Umbilical cord (tissue), 2 donors: ENCODE measurements around the gene KDELR3. TPM values are rescaled to one million over a fixed set of nuclear protein-coding genes. Genes with fewer than 3 reads are reported as not detected.

ENCODE experiments used
- DNase-seq: peaks from one replicate; pipeline ENCODE4 v3.0.0-alpha.2; 2015; ENCODE audit warnings: low spot score
- total RNA-seq: library from RNA; depleted of rRNA; stranded (reverse); fragments of >200 nt; gene quantifications from one replicate; pipeline ENCODE4 v1.2.3, GENCODE V29; 2014; ENCODE audit warnings: low replicate concordance; ENCODE audit not compliant: insufficient read depth

The KDELR3 gene
- 71.7 TPM for total RNA-seq

DNA sequence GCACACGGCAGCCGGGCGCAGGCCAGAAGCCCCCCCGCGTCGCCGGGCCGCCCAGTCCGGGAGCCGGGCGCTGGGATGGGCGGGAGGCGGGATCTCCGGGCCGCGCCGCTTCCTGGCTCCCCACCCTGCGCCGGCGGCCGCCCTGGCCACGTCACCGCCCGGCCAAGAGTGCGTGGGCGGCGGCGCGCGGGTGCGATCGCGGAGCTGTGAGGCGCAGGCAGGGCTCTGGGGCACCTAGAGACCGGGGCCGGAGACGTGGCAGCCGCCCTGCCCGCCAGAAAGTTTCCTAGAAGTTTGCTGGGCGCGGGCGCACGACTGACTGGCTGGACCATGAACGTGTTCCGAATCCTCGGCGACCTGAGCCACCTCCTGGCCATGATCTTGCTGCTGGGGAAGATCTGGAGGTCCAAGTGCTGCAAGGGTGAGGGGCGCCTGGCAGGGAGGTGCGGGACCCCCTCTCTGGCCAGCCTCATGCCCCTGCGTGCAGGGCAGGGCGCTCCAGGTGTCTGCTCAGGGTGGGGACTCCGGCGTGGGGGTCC lies at the start of gene KDELR3:
TSS of gene KDELR3 (plus strand) at position 193 of the 539 bp plus-strand sequence. CDS start at position 331, 138 bp downstream.
- DNase-seq = peak; percentile 75

DNA sequence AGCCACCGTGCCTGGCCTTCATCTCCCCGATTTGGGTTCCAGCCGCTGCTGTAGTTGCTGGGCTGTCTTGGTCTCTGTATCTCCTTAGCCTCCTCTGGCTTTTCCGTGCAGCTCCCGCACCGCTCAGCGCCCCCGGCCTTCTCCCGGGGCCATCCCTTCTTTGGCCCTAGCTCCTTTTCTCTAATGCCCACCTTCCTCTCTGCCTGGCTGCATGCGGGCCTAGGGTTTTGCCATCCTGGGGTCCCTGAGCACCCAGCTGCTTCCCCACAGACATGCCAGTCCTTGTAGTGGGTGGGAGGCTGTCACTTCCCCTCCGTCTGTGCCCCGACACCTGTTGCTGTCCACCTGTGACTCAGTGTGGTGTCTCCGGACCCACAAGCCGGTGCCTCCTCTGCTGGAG lies 49.3 kb upstream of the KDELR3 start:
- no peak for DNase-seq

DNA sequence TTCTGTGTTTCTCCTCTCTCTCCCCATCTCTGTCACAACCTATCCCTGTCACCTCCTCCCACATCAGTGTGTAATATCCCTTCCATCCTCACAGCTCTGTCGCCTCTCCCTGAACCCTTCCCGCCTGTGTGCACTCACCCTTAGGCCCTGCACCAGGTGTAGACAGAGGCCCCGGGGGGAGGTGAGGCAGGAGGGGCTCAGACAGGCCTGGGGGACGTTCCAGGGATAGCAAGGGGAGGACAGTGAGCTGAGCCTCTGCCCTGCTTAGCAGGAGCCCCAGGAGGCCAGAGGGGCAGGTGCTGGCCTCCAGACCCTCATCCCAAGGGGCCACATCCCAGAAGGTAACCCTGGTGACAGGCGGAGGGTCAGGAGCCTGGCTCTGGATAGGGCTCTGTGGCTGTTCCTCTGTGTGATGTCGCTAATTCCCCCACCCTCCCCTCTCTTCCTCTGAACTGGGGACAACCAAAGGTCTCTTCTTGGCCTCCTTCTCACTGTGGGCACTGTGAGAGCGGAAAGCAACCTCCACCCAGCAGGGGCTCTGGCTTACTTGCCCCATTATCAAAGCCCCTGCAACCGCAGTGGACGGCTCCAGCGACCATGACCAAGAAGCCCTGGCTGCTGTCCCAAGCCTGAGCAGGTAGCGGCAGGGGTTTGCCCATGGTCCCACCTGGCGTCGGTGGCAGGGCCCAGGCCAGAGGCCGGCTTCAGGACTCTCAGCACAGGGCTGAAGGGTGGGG lies 48.6 kb upstream of the KDELR3 start:
- DNase-seq = no peak

DNA sequence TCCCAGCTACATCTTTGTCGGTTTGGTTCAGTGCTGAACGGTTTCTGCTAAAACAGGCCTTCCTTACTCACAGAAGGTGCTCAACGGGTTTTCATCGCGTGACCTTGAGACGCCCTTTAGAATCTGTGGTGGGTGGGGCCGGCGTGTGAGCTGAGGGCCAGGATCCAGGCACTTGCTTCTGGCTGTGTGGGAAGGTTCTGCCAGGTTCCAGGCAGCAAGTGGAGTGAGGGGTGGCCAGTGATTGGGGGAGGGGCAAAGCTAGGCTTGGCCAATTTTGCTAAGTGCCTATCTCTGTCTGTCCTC lies 48.1 kb upstream of the KDELR3 start:
- DNase-seq = no peak

DNA sequence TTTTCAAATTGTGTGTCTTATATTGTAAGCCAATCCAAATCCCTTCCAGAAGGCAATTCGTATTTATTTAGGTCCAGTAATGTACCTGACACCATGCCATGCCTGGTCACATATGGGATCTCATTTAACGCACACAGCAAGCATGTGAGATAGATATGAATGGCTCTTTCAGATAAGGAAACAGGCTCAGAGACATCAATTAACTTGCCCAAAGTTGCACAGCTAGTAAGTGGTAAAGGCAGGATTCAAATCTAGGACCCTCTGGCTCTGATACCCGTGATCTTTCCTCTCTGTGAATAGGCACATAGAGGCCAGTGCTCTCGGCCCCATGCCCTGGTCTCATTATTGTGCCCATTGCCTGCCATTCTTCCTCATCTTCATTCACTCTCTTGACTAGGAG lies 47.2 kb upstream of the KDELR3 start:
- DNase-seq = no peak

DNA sequence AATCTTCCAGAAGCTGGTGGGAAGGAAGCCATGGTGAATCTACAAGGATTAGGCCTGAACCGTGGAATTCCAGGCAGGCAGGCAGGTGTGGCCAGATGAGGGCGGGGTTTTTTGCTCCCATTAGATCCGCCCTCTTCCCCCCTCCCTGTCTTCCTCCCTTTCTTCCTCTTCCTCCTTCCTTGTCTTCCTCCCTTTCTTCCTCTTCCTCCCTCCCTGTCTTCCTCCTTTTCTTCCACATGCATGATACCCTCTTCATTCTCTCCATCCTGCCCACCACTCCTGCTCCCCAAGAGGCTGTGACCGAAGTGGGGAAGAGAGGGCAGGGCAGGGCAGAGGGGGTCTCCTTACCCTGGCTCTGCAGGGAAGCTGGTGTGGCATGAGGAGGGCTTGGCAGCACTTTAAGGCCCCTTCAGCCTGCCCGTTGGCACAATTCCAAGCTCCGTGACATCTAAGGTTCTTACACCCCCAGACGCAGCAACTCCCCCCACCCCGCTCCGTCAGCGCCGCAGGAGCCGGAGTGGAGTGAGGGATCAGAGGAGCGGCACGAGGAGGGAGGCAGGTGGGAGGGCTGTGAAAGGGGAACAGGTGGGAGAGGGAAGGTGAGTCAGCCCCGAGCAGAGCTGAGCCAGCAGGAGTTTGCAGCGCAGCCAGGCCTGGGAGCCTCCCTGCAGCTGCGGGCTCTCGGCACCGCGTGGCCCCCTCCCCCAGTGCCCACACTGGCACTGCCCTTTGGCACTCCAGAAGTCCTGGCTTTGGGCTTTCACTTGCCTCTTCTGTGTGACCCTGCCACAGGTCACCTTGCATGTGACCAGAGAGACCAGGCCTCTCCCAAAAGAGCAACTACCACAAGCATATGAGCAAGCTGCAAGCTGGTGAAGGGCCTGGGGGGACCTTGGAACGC lies 45.0 kb upstream of the KDELR3 start:
- no peak for DNase-seq

DNA sequence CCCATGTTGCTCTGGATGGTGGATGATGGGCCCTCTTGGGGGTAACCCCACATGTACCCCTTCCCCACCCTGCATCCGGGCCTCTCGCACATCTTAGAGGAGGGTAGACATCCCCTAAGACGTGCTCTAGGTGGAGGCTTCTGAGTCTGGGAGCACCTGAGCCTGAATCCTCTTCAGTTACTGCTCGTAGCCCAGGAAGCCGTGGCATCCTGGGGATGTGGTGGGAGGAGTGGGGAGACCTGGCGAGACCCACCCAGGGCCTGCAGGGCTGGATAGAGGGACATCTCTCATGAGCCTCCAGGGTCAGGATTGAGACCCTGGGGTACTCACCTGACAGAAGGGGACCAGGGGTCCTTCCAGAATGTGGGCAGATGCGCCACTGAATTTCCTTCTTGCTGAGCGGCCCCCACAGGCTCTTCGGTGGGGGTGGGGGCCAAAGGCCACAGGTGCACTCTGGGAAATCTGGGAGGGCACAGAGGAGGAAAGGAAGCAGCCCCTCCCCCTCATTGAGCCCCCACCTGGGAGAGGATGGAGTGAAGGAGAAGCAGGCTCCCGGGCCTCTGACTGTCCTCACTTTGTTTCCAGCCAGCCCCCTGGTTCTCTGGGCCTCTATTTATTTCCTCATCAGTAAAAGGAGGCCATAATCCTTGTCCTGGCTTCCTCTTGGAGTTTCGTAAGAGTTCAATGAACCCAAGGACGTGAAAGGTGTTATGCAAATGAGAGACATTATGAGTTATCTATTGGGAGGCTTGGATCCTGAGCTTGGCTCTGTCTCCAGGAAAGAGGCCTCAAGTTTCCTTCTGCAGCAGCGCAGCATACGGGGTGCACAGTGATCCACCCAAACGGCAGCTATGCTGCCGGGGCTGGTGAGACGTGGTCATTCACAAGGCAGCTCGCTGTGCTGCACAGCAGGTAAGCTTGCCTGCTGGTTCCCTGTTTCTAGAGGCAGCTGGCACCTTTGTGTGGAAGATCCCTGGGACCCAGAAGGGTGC lies 44.1 kb upstream of the KDELR3 start:
- DNase-seq = no peak

DNA sequence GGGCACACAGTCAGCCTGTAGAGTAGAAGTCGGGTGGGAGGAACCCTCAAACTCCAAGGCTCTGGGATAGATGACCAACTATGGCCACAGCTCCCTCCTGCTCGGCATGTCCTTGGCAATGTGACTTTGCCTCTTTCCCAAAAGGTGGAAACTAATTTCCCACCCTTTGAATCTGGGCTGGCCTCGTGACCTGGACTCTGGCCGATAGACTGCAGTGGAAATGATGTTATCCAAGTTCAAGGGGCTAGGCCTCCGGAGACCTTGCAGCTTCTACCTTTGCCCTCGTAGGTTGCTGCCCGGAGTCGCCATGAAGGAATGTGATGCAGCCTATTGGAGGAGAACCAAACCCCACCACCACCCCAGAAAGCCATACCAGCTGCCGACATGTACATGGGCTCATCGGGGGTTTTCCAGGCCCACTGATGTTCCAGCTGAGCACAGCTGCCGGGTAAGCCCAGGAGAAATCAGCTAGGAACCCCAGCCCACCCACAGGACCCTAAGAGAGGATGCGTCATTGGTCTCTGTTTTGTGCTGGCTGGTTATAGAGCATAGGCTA lies 43.3 kb upstream of the KDELR3 start:
- DNase-seq = no peak

DNA sequence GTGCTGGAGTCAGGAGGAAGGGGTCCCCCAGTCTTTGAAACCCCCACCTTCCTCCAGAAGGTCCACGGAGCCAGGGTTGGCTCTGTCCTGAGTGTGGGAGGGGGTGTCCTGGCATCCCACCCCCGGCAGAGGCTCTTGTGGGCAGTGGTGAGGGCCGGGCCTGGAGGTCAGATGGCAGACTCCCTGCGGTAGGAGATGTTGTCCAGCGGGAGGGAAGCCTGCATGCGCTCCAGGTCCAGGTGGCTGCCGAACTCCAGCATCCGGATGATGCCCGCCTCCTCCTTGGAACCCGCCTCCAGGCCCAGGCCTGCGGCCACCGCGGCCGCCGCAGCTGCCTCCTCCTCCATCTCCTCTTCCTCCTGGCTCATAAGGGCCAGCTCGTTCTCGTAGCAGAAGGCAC lies 41.3 kb upstream of the KDELR3 start:
- no peak for DNase-seq

DNA sequence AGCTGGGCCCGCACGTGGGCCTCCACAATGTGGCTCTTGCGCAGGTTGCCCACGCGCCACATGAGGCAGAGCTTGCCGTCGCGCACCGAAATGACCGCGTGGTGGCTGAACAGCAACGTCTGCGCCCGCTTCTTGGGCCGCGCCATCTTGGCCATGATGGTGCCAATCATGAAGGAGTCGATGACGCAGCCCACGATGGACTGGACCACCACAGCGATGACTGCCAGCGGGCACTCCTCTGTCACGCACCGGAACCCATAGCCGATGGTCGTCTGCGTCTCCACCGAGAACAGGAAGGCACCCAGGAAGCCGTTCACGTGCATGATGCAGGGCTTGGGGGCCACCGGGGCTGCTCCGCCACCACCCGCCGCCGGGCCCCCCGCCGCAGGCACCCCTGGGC lies 40.4 kb upstream of the KDELR3 start:
- DNase-seq = no peak

DNA sequence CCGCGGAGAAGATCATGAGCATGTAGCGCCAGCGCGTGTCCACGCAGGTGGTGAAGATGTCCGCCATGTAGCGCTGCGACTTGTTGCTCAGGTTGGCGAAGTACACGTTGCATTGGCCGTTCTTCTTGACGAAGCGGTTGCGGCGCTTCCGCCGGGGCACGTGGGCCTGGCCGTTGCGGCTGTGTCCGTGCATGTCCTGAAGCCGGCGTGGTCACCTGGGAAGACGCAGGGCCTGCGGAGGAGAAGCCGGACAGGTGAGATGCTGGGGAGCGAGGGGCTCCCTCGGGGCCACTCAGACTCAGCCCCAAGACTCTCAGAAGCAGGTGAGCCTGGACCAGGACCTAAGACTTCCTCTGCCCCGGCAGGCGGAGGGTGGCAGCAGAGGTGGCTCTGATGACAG lies 40.0 kb upstream of the KDELR3 start:
- DNase-seq = no peak

DNA sequence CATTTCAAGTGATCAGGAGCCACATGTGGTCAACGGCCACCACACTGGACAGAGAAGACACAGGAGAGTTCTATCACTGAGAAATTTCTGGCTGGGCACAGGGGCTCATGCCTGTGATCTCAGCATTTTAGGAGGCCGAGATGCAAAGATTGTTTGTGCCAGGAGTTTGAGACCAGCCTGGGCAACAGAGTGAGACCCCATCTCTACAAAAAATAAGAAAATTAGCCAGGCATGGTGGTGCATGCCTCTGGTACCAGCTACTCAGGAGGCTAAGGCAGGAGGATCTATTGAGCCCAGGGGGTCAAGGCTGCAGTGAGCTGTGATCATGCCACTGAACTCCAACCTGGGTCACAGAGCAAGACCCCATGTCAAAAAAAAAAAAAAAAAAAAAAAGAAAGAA lies 39.2 kb upstream of the KDELR3 start:
- DNase-seq = no peak

DNA sequence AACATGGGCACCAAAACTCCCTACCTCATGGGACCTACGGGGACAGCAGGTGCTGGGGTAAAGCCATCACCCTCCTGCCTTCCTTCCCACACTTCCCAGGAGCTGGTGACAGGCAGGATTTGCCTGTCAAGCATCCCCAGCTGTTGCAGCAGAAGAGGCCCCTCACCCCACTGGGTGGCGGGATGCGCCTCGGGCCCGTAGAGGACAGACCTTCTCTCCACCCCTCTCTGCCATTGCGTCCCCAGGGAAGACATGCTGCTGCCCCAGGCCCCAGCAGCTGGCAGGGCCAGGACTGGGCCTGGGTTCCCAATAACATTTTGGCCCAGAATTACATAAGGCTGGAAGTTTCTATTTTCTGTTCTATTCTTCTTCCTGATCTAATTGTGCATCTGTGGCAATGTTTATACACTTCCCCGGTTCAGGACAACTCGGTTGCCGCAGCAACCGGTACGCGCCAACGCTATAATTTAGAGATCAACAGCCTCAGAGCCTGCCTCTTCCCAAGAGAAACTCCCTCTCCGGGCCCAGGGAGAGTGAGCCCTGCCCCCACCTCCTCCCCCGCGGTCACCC lies 38.3 kb upstream of the KDELR3 start:
- no peak for DNase-seq

DNA sequence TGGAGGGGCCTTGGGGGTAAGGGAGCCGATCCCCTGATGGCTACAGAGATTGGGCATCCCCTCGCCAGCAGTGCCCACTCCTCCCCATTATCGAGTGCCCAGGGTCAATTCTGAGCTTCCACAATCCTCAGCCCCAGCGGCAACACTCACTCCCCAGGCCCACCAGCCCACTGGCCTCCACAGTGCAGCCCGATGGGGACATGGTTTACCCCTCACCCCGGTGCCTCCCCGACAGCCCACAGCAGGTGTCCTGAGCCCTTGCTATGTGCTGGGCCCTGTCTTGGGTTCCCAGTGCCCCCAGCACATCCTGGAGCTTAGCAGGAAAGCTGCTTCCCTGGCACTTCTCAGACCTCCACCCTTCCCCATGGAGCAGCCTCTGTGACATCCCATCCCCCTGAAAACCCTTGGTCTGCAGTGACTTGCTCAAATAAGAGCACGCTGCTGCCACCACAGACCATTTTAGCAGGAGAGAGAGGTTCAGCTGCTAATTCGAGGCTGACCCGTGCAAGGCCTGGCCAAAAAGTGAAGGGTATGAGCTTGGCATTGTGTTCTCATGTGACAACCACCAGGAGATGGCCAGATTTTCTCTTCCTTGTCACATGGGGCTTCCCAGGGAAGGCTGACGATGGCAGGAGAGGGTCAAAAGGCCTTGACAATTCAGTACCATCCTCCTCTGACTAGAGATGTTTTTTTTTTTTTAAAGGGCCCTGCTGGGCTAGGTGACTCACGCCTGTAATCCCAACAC lies 36.5 kb upstream of the KDELR3 start:
- no peak for DNase-seq

DNA sequence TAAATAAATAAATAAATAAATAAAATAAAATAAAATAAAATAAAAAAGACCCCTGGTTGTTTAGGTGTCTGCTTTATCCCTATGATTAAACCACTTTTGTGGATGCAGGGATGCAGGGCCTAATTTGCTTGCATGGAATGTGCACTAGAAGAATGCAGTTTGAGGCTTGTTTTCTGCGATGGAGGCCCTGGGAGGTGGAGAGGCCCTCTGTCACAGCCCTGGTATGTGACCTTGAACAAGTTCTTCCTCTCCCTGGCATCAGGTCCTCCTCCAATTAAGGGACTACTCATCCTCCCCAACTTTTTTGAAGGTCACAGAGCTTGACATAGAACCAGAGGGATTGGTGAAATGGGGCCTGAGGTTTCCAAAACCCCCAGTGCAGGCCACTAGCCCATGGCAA lies 35.6 kb upstream of the KDELR3 start:
- DNase-seq = no peak

DNA sequence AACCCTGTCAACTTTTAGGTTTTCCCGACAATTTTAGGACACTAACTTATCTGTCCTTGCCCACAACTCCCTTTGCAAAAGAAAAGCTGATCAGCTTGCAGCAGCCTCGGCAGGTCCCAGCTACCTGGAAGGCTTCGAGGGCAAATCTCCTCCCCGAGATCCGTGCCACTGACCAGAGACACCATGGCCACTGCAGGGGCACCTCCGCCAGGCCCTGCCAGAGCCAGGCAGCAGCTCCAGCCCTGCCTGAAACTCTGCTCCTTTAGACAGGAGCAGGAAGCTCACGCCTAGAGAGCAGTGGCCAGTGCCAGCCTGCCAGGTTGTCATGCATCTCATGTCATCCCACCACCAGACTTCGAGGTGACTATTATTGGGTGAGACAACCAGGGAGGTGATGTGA lies 34.0 kb upstream of the KDELR3 start:
- no peak for DNase-seq

DNA sequence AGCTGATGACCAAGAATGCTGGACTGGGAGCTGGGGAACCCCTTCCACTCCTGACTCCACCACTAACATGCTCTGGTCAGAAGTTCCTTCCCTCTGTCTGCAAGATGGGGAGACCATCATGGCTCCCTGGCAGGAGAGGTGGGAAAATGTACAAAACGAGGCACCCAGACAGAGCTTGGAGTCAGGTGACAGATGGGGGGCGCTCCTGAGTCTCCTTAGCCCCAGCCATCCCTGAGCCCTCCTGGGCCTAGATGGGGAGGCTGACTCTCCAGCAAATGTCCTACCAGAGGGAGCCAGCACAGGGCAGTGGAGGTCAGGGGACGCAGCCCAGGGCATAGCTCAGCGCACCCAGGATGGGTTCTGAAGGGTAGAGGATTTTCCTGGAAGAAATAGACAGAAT lies 32.9 kb upstream of the KDELR3 start:
- no peak for DNase-seq

DNA sequence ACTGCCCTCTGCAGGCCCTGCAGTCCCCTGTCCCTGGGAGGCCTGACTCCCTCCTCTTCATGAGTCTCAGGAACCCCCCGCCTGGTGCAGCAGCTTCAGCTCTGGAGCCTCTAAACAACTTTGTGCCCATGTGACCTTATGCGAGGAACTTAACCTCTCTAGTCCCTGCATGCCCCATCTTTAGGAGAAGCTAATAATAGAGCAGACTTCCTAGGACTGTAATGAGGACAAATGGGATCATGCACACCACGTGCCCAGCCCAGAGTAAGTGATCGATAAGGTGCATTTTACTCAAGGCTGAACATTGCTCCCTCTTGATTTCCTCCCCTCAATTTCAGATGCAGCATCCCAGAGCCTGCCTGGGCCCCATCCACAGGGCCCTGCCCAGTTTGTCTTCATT lies 31.9 kb upstream of the KDELR3 start:
- DNase-seq = no peak

DNA sequence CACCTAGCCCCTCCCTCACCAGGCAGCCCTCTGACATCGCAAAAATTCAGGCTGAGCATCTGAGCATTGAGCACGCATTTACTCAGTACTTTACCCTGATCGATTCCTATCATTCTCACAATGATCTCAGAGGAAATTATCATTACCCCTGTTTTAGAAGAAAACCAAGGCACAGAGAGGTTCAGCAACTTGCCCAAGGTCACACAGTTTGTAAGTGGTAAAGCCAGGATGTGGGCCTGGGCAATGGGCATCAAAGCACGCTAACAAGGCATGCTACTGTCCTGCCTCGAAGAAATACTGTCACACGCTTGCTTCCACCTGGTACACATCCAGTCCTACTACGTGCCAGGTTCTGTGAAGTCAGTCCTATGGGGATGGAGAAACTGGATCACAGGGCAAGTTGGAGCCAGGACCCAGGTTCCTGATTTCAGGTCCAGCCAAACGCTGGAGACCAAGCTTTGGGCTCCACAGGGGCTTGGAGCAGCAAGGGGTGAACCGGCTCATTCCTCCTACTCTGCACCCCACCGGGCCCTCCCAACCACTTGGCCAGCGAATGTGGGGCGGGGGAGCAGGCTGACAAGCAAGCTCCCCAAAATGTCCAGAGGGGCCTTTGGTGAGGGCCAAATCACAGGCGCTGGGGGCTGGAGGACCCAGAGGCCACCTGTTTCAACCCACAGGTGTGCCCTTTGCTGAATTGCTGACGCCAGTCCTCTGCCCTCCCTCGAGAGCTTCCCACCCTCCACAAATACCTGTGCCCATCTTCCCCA lies 31.1 kb upstream of the KDELR3 start:
- DNase-seq = no peak
